ENCODE measurements around the gene TP53BP1. TPM values are rescaled to one million over a fixed set of nuclear protein-coding genes. Genes with fewer than 3 reads are reported as not detected.

TP53BP1 gene
- total and polyA plus RNA-seq, 8 donors, result 3.3 to 85.7 (median 14.5) TPM

GRCh38 chr15:43524254-43524845 is 31.4 kb upstream of the TP53BP1 start:
- intact Hi-C loops (cut with DNase I; ENCODE audit: low total_unique reads), result no loop called here

DNA sequence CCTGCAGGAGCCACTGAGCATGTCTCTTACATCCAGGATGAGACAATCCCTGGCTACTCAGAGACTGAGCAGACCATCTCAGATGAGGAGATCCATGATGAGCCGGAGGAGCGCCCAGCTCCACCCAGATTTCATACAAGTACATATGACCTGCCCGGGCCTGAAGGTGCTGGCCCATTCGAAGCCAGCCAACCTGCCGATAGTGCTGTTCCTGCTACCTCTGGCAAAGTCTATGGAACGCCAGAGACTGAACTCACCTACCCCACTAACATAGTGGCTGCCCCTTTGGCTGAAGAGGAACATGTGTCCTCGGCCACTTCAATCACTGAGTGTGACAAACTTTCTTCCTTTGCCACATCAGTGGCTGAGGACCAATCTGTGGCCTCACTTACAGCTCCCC is 30.7 kb upstream of the TP53BP1 start:
- no peaks in the 10 kb centered on the region for H3K9me3 ChIP-seq
- intact Hi-C loops (cut with DNase I; ENCODE audit: low total_unique reads), result no loop called here
- H3K27ac ChIP-seq, result no peak overlapping the region
- peaks cover 7 to 69% (median 38%) of the 10 kb centered on the region in 4 donors for H3K36me3 ChIP-seq
- WGBS, 5 donors, result 86 to 97% (median 91%) methylated on average over 6 to 7 of the region's 7 CpGs
- peaks cover 0 to 7% (median 2%) of the 10 kb centered on the region in 3 donors for H3K27me3 ChIP-seq
- TF ChIP-seq POLR2A (IDR thresholded peaks at IDR 0.05) (no peak), POLR2AphosphoS5 (IDR thresholded peaks at IDR 0.05) (no peak), EP300 (IDR thresholded peaks at IDR 0.05) (no peak), CTCF (IDR thresholded peaks at IDR 0.05) (no peak)
- DNase-seq, result no peak
- H3K4me1 ChIP-seq, result peaks cover 0 to 7% (median 6%) of the 10 kb centered on the region in 4 donors
- H3K4me3 ChIP-seq, result no peak overlapping the region

More at GRCh38 chr15:43524254-43524845, 31.4 kb upstream of the TP53BP1 start:
- no peak overlapping the region for H3K27ac ChIP-seq
- H3K4me1 ChIP-seq, result no peaks in the 10 kb centered on the region
- no peak overlapping the region for H3K4me3 ChIP-seq
- H3K9me3 ChIP-seq, result no peaks in the 10 kb centered on the region
- WGBS, 5 donors, result 86 to 93% (median 92%) methylated on average over 4 of the region's 4 CpGs
- no peak for DNase-seq
- TF ChIP-seq EP300 (IDR thresholded peaks at IDR 0.05) (no peak), POLR2AphosphoS5 (IDR thresholded peaks at IDR 0.05) (no peak)
- H3K27me3 ChIP-seq, result peaks cover 0 to under 1% (median 0%) of the 10 kb centered on the region in 3 donors
- peaks cover 7 to 69% (median 38%) of the 10 kb centered on the region in 4 donors for H3K36me3 ChIP-seq

DNA sequence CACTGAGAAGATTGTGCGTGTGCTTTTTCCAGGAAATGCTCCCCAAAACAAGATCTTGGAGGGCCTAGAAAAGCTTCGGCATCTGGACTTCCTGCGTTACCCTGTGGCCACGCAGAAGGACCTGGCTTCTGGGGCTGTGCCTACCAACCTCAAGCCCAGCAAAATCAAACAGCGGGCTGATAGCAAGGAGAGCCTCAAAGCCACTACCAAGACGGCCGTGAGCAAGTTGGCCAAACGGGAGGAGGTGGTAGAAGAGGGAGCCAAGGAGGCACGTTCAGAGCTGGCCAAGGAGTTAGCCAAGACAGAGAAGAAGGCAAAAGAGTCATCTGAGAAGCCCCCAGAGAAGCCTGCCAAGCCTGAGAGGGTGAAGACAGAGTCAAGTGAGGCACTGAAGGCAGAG is 29.3 kb upstream of the TP53BP1 start:
- no peak overlapping the region for H3K4me3 ChIP-seq
- intact Hi-C loops (cut with DNase I; ENCODE audit: low total_unique reads), result no loop called here
- H3K4me1 ChIP-seq, result peaks cover 3 to 20% (median 18%) of the 10 kb centered on the region in 4 donors
- H3K9me3 ChIP-seq, result no peaks in the 10 kb centered on the region
- peaks cover 0 to 21% (median 16%) of the 10 kb centered on the region in 3 donors for H3K27me3 ChIP-seq
- DNase-seq, result no peak
- no peak for TF ChIP-seq POLR2A (IDR thresholded peaks at IDR 0.05)
- TF ChIP-seq EP300 (IDR thresholded peaks at IDR 0.05), result no peak
- no peak for TF ChIP-seq CTCF (IDR thresholded peaks at IDR 0.05)
- TF ChIP-seq POLR2AphosphoS5 (IDR thresholded peaks at IDR 0.05), result no peak
- 51 to 73% (median 55%) methylated on average over 9 of the region's 9 CpGs for WGBS, 5 donors
- H3K36me3 ChIP-seq, result peaks cover 7 to 68% (median 38%) of the 10 kb centered on the region in 4 donors
- no peak overlapping the region for H3K27ac ChIP-seq

- Histone ChIP-seq H3K36me3 (peaks cover 7 to 60% (median 37%) of the 10 kb centered on the region in 4 donors), H3K9me3 (no peaks in the 10 kb centered on the region), H3K4me1 (peaks cover 8 to 28% (median 25%) of the 10 kb centered on the region in 4 donors), H3K27me3 (peaks cover 0 to 27% (median 21%) of the 10 kb centered on the region in 3 donors), H3K4me3 (no peak overlapping the region), H3K27ac (no peak overlapping the region)
- DNase-seq, result no peak
- 88 to 94% (median 91%) methylated on average over 11 of the region's 11 CpGs for WGBS, 5 donors
- intact Hi-C loops (cut with DNase I; ENCODE audit: low total_unique reads), result no loop called here
- no peak for TF ChIP-seq POLR2A (IDR thresholded peaks at IDR 0.05)
- TF ChIP-seq CTCF (IDR thresholded peaks at IDR 0.05), result no peak
- TF ChIP-seq POLR2AphosphoS5 (IDR thresholded peaks at IDR 0.05), result no peak
- TF ChIP-seq EP300 (IDR thresholded peaks at IDR 0.05), result no peak
Observed at GRCh38 chr15:43521419-43521818, 28.5 kb upstream of the TP53BP1 start.

DNA sequence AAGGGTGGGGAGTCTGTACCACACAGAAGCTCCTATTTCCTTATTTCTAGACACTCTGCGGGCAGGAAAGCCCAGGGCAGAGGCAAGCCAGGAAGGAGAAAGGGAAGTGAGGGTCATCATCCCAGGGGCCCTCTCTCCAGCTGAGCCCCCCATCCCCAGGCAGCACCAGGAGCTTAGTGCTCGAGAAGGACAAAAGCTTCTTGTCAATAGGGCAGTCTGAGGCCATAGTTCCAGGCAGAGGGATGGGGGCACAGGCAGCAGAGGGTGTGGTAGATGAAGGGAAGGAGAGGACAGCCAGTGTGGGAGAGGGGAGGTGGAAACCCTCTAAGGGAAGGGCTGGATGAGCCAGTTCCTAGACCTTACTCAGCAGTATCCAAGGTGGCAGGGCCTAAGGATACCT is 27.2 kb upstream of the TP53BP1 start:
- no peak overlapping the region for H3K4me3 ChIP-seq
- intact Hi-C loops (cut with DNase I; ENCODE audit: low total_unique reads), result no loop called here
- H3K27me3 ChIP-seq, result peaks cover 0 to 27% (median 21%) of the 10 kb centered on the region in 3 donors
- H3K27ac ChIP-seq, result no peak overlapping the region
- DNase-seq, result no peak
- TF ChIP-seq POLR2A (IDR thresholded peaks at IDR 0.05), result no peak
- TF ChIP-seq CTCF (IDR thresholded peaks at IDR 0.05), result no peak
- TF ChIP-seq EP300 (IDR thresholded peaks at IDR 0.05), result no peak
- no peak for TF ChIP-seq POLR2AphosphoS5 (IDR thresholded peaks at IDR 0.05)
- WGBS, 5 donors, result 63 to 95% (median 80%) methylated on average over 1 to 2 of the region's 2 CpGs
- H3K9me3 ChIP-seq, result no peaks in the 10 kb centered on the region
- H3K36me3 ChIP-seq, result peaks cover 7 to 48% (median 34%) of the 10 kb centered on the region in 4 donors
- peaks cover 8 to 41% (median 30%) of the 10 kb centered on the region in 4 donors for H3K4me1 ChIP-seq

Measured in stomach (tissue), 9 donors.